ENCODE measurements around the gene ANKRA2. TPM values are rescaled to one million over a fixed set of nuclear protein-coding genes. Genes with fewer than 3 reads are reported as not detected.

ANKRA2 gene
- 9.6 TPM for total RNA-seq
- long read RNA-seq, transcript ANKRA2-201 (9 exons, 2,063 nt) = major isoform, 9 of 19 reads
- long read RNA-seq, partial matches to known transcripts = 1 of 19 reads
- long read RNA-seq, other reads (novel, unspliced or antisense) = 8 of 19 reads

DNA sequence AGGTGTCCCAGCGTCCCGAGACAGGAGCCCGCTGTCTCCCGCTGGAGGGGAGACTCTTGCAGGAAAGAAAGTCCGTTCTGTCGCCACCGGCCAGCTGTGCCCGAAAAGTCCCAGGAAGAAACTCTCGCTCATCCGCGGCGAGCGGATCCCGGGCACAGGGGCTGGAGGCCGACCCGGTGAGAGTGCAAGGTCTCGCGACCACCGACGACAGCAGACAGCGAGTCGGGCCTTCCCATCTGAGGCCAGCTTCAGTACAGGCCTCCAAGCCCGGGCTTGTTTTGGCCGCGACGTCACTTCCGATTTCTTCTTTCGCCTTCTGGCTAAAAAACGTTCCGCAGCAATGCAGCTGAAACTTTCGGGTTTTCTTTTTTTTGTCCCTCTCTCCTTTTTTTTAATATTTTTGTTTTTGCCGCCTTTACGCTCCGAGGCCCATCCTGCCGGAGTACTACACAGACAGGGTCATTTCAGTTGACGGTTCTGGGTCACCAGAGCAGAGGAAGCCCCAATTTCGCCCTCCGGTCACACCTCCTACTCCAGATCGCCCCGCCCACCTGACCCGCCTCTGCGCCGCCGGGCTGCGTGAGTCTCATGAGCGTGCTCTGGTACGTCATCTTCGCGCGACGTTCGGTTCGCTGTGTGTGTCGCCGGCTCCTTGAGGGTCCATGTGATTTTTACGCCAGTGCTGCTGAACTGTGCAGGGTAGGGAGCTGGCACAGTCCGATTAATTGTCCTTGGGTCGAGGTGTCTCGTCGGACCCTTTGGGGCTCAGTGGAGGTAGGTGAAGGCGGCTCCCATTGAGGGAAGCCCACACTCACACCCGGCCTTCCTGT is at the start of gene ANKRA2, which contains the start of gene UTP15:
Gene ANKRA2, minus strand, starts transcription at position 501 of the 830 bp plus-strand sequence. CDS start 2,758 bp downstream, outside the sequence.
Gene UTP15, plus strand, starts transcription at position 605 of the 830 bp plus-strand sequence. CDS start 1,602 bp downstream, outside the sequence.
- intact Hi-C loops (cut with DNase I) = no loop called here
- peak; percentile 99 for DNase-seq (ENCODE audit: low spot score)

DNA sequence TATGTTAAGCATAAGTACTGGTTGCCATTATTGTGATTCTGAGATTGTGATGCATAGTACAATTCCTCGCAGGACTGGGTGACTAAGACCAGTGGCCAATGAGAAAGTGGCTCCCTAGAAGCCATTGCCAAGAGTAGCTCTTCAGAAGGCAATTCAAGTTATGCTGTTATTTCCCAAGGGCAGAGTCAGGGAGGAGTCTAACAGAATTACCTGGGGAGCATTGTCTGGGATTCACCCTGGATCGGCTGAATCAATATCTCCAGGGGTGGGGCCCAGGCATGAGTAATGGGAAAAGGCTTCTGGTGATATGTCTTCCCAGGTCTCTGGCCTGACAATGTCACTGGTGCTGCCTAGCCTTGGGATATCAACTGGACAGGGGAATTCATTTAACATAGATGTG is 49.6 kb upstream of the ANKRA2 start:
- DNase-seq (ENCODE audit: low spot score) = no peak

DNA sequence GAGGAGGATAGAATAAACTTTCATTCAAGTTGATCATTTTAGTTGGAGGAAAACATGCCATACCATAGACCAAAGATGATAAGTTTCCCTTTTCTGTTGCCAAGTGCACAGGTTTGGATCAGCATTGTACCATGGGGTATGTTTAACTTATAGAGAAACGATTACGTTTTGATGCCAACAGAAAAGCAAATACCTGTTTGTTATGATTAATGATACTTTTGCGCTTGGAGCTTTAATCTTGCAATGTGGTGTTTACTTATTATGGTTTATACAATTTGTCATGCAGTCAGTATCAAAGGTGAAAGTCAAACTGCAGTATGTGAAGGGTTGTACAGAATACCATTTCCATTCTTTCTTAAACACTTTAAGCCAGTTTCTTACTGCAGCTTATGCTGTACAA is 47.4 kb upstream of the ANKRA2 start:
- intact Hi-C loops (cut with DNase I) = no loop called here
- no peak for DNase-seq (ENCODE audit: low spot score)

More for the DNA sequence above, 49.6 kb upstream of the ANKRA2 start:
- intact Hi-C loops (cut with DNase I) = no loop called here

DNA sequence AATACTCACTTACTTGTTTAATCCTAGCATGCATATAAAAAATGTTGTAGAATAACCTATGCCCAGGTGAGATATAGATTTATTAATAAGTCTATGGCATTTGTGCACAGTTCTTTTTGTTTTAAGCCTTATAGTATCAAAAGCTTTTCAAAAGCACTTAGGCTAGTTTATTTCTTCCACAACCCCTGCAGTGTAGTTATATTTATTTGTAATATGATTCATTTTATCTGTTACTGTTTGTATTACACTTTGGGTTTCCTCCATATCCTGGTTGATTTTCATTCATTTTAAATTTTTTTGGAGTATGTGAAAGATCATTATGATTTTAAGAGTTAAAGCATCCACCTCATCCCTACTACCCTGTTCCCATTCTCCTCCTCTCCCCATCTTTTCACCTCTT is 41.8 kb upstream of the ANKRA2 start:
- DNase-seq (ENCODE audit: low spot score) = no peak
- intact Hi-C loops (cut with DNase I) = no loop called here

GRCh38 chr5:73606206-73606753 is 40.8 kb upstream of the ANKRA2 start:
- DNase-seq (ENCODE audit: low spot score) = no peak
- intact Hi-C loops (cut with DNase I) = no loop called here

DNA sequence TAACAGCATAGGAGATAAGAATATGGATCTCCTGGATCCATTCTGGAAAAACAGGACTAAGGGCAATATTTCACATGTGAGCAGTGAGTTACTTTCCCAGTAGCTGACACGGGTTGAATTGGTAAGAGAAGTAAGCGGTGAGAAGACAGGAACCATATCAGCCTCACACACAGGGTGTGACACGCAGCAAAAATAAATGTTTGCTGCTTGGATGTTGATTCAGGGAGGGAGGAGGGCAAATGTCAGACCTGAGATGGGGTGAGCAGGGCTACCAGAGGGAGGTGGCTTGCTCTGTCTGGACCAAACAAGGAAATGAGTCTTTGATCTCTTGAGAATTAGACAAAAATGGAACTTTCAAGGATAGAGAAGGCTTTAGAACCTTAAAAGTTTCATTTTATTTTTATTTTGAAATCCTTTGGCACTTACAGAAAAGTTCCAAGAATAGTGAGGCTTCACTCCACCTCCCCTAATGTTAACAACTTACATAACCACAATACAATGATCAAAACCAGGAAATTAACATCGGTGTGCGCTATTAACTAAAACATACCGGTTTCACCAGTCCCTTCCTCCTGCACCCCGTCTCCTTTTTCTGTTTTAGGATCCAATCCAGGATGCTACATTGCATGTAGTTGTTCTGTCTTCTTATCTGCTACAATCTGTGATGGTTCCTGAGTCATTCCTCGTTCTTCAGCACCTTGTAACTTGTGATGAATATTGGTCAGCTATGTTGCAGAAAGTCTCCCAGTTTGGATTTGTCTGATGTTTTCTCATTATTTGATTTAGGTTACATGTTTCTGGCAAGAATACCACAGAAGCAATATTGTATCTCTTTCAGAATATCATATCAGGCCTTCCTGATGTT is 40.0 kb upstream of the ANKRA2 start:
- intact Hi-C loops (cut with DNase I) = no loop called here
- DNase-seq (ENCODE audit: low spot score) = no peak

DNA sequence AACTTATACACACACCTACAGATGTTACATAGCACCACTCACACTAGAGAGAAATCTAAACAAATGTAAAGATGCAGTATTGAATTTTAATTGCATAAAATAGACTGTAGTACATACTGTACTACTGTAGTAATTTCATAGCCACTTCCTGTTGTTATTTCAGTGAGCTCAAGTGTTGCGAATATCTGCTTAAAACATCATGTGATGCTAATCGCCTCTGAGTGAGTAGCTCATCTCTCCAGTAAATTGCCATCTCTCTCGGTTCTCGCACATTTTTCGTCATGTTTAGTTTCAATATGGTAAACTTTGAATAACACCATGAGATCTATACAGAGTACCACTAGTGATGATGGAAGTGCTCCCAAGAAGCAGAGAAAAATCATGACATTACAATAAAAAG is 38.6 kb upstream of the ANKRA2 start:
- intact Hi-C loops (cut with DNase I) = no loop called here
- no peak for DNase-seq (ENCODE audit: low spot score)

GRCh38 chr5:73599380-73599779 is 33.9 kb upstream of the ANKRA2 start:
- intact Hi-C loops (cut with DNase I) = loop anchor here (10.0 kb wide), 1 partner anchor 1045 kb away; the partner anchor contains the start of gene ENC1
- DNase-seq (ENCODE audit: low spot score) = no peak

DNA sequence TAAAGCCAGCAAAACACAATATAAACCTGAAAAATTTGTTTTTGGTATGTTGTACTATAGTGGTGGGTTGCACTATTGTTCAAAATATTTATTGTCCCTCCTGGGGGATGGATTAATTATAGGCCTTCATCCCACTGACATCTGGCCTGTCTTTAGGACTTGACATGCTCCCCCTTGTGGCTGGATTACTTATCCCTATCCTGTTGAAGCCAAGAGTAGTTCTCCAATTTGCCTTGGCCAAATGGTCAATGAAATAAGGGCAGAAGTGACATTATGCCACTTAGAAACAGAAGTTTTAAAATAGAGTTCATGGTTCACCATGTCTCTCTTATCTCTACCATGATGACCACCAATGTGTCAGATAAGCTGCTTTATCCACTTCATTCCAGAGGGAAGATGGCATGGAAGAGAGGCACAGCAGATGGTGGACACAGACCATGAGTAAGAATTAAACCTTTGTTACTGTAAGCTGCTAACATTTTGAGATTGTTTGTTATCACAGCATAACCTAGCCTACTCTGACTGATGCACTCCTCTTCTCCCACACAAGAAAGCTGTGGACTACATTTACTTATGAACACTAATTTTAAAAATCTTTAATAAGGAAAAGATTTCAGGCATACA is 31.4 kb upstream of the ANKRA2 start:
- intact Hi-C loops (cut with DNase I) = loop anchor here (10.0 kb wide), 1 partner anchor 1048 kb away; the partner anchor contains the start of gene ENC1
- DNase-seq (ENCODE audit: low spot score) = no peak

DNA sequence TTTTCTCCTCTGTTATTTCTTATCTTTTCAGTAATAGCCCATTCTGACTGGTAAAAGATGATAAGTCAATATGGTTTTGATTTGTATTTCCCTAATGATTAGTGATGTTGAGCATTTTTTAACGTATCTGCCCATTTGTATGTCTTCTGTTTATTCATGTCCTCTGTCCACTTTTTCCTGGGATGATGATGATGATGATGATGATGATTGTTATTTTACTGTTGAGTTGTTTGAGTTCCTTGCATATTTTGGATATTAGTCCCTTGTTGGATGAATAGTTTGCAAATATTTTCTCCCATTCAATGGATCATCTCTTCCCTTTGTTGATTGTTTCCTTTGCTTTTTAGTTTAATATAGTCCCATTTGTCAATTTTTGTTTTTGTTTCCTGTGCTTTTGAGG is 27.1 kb upstream of the ANKRA2 start:
- intact Hi-C loops (cut with DNase I) = loop anchor here (10.0 kb wide), 1 partner anchor 1052 kb away; the partner anchor contains the start of gene ENC1
- DNase-seq (ENCODE audit: low spot score) = no peak

DNA sequence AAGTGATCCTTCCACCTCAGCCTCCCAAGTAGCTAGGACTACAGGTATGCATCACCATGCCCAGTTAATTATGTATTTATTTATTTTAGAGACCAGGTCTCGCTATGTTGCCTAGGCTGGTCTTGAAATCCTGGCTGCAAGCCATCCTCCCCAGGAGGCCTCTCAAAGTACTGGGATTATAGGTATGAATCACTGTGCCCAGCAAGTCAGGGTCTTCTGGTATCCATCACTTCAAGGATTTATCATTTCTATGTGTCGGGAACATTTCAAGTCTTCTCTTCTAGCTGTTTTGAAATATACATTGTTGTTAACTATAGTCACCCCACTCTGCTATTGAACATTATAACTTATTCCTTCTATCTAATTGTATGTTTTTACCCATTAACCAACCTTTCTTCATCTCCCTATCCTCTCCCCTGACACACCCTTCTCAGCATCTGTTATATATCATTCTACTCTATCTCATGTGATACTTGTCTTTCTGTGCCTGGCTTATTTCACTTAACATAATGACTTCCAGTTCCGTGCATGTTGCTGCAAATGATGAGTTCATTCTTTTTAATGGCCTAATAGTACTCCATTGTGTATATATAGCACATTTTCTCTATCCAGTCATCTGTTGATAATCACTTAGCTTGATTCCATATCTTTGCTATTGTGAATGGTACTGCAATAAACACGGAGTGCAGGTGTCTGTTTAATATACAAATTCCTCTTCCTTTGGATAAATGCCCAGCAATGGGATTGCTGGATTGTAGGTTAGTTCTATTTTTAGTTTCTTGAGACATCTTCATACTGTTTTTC is 26.5 kb upstream of the ANKRA2 start:
- DNase-seq (ENCODE audit: low spot score) = no peak
- intact Hi-C loops (cut with DNase I) = loop anchor here (1.0 to 10.0 kb wide), 2 partner anchors 200 to 1053 kb away; partner anchors contain the start of gene ENC1

GRCh38 chr5:73591102-73591695 is 25.8 kb upstream of the ANKRA2 start:
- intact Hi-C loops (cut with DNase I) = loop anchor here (1.0 to 10.0 kb wide), 2 partner anchors 201 to 1054 kb away; partner anchors contain the start of gene ENC1
- no peak for DNase-seq (ENCODE audit: low spot score)

- intact Hi-C loops (cut with DNase I) = no loop called here
- DNase-seq (ENCODE audit: low spot score) = no peak
These were observed 22.5 kb upstream of the ANKRA2 start for GRCh38 chr5:73587923-73588322.

DNA sequence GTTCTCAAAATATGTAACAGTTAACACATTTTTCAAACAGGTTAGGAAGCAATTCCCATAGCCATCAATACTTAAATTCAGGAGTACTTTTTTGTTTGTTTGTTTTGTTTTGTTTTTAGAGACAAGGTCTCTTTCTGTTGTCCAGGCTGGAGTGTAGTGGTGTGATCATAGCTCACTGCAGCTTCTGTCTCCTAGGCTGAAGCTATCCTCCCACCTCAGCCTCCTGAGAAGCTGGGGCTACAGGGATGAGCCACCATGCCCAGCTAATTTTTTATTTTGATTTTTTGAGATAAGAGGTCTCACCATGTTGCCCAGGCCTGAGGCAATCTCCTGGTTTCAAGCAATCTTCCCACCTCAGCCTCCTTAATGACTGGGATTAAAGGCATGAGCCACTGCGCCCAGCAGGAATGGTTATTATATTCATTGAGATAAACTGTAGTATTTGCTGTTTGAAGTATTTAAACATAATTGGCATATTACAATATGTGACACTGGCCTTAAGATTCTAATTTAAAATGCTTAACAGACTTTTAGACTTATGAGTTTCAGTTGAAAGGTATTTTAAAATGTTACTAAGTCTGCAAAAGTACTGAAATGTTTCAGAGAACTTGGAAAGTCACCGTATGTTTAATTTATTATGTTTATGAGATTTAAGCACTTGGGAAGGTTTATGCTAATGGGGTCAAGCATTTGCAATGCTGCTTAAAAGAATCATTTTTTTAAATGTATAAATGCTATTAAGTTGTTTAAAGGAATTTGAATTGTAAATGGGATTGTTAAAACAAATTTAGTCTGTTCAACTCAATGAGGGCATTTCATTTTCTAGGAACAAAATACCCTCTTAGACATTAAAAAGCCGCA is 17.1 kb upstream of the ANKRA2 start:
- intact Hi-C loops (cut with DNase I) = no loop called here
- no peak for DNase-seq (ENCODE audit: low spot score)

- DNase-seq (ENCODE audit: low spot score) = no peak
- intact Hi-C loops (cut with DNase I) = no loop called here
These were observed 619 bp upstream of the ANKRA2 start for GRCh38 chr5:73565969-73566547.

GRCh38 chr5:73564675-73565074 is 764 bp downstream of the ANKRA2 start:
- intact Hi-C loops (cut with DNase I) = no loop called here
- no peak for DNase-seq (ENCODE audit: low spot score)

- intact Hi-C loops (cut with DNase I) = no loop called here
These were observed 1.4 kb downstream of the ANKRA2 start for GRCh38 chr5:73564018-73564417.

More at GRCh38 chr5:73564018-73564417, 1.4 kb downstream of the ANKRA2 start:
- no peak for DNase-seq (ENCODE audit: low spot score)
